ENCODE results near the gene RAD51AP2.

The RAD51AP2 gene

DNA sequence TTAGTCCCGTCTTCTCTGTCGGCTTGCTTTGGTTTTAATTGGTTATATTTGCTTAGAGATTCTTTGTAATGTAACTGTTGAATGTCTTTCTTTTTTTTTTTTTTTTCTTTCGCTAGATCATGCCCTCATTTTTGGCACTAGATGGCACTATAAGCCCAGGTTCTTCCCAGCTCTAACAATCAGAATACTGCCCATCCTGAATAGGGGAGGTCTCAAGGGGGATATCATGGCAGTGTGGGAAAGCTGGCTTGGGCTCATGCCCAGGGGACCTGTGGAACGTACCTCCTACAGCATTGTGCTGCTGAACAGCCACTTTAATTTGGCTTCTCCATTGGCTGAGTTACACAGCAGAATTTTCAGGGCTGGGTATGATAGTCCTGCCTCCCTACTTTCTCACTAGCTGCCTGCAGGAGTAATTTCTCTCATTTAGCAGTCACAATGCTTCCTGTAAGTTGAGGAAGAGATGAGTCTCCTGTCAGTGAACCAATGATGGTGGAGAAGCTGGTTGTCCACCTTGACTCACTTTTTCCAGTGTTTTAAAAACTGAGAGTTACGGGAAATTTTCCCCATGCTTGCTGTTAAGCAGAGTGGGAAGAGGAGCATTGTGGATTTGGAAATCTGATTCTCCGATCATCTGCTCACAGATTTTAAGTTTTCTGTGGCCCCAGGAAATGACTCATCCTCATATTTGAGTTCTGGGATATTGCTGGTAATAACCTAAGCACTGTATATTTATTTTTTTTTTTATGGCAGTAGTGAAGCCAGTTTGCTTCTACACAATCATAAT, 47.2 kb downstream of the RAD51AP2 start:
- DNase-seq (ENCODE audit: low read depth in 2 of 2) = no peak

DNA sequence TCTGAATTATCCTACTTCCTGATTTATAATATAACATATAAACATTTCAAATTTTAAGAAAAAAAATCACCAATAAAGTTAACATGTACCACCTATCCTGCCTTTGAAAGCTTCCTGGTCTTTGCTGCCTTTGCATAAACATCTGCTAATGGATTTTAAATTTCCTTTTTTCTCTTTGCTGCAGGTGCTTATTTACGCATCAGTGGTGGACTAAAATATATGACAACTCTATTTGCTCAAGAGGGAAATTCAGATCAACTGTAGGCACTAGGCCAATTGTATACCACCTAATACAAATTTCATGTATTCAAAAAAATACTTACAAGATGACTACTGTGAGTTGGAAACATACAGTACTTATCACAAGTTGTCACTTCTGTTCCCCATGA, 57.2 kb downstream of the RAD51AP2 start:
- DNase-seq (ENCODE audit: low read depth in 2 of 2) = no peak

All from stimulated activated CD4-positive, alpha-beta T cell treated with anti-CD3 and anti-CD28 coated beads, Interleukin-1b, Interleukin-23, amount 100 ng/mL, for 1 hour (primary cell).